Osteoblast (primary cell): ENCODE measurements around the gene TTLL4. TPM values are rescaled to one million over a fixed set of nuclear protein-coding genes. Genes with fewer than 3 reads are reported as not detected.

Experiments used
- DNase-seq: peaks from one replicate; pipeline ENCODE4 v3.0.0; 2011; ENCODE audit warnings: low spot score, mixed read lengths; ENCODE audit not compliant: insufficient read length; ENCODE audit errors: missing footprints
- H2AFZ ChIP-seq: 2 replicates; pipeline ENCODE4 v1.6.0; 2011; ENCODE audit warnings: mild to moderate bottlenecking, low read length
- H3K27ac ChIP-seq: 2 replicates; pipeline ENCODE4 v1.5.1; 2011; ENCODE audit warnings: mild to moderate bottlenecking, low read depth, low read length, moderate library complexity
- H3K27me3 ChIP-seq: 2 replicates; pipeline ENCODE4 v1.6.0; 2012; ENCODE audit warnings: mild to moderate bottlenecking, control low read depth, inconsistent platforms, low read length, moderate library complexity; ENCODE audit not compliant: insufficient read depth
- H3K36me3 ChIP-seq: 2 replicates; pipeline ENCODE4 v1.5.1; 2011; ENCODE audit warnings: mild to moderate bottlenecking, low read length, control low read depth, moderate library complexity; ENCODE audit not compliant: insufficient read depth
- H3K4me1 ChIP-seq: 2 replicates; pipeline ENCODE4 v1.5.1; 2011; ENCODE audit warnings: mild to moderate bottlenecking, low read length, control low read depth, moderate library complexity; ENCODE audit not compliant: insufficient read depth
- H3K4me2 ChIP-seq: 2 replicates; pipeline ENCODE4 v1.6.0; 2011; ENCODE audit warnings: mild to moderate bottlenecking, low read length; ENCODE audit not compliant: insufficient read depth
- H3K4me3 ChIP-seq: fragments of 200-600 bp; sonication (generic); 3 replicates; pipeline ENCODE4 v1.5.1; 2012; ENCODE audit warnings: mild to moderate bottlenecking, low read length, inconsistent platforms; ENCODE audit not compliant: insufficient read depth
- H3K79me2 ChIP-seq: 2 replicates; pipeline ENCODE4 v1.6.0; 2012; ENCODE audit warnings: mild to moderate bottlenecking, low read length, control low read depth, inconsistent platforms; ENCODE audit not compliant: insufficient read depth
- H3K9me3 ChIP-seq: 2 replicates; pipeline ENCODE4 v1.5.1; 2011; ENCODE audit warnings: low read depth, low read length, control low read depth
- H4K20me1 ChIP-seq: 2 replicates; pipeline ENCODE4 v1.6.0; 2012; ENCODE audit warnings: mild to moderate bottlenecking, low read length, control low read depth; ENCODE audit not compliant: insufficient read depth
- CTCF ChIP-seq: IDR thresholded peaks from 2 replicates; pipeline ENCODE4 v1.5.1; 2011; ENCODE audit warnings: mild to moderate bottlenecking, low read depth, low read length, moderate library complexity; ENCODE audit errors: extremely low read depth
- total RNA-seq: library from RNA; depleted of rRNA; stranded (reverse); fragments of >200 nt; gene quantifications from 2 replicates; pipeline ENCODE4 v1.2.3, GENCODE V29; 2012

TTLL4 gene
- total RNA-seq, 1 donor, result 13.0 TPM

- no peak for TF ChIP-seq CTCF
- Histone ChIP-seq H3K9me3 (no peaks in the 10 kb centered on the region), H3K4me2 (no peak overlapping the region), H4K20me1 (no peaks in the 10 kb centered on the region), H3K27ac (no peak overlapping the region), H3K27me3 (peaks cover 13% of the 10 kb centered on the region), H3K4me3 (no peak overlapping the region), H2AFZ (no peak overlapping the region), H3K36me3 (no peaks in the 10 kb centered on the region), H3K4me1 (peaks cover 16% of the 10 kb centered on the region), H3K79me2 (no peaks in the 10 kb centered on the region)
- no peak for DNase-seq
Observed at GRCh38 chr2:218804817-218805216, 94.2 kb downstream of the TTLL4 start.

Other genes with a start within 250 kb of the TTLL4 start
- 12.4 and 15.2 TPM in 2 replicates for gene USP37, start 142.5 kb upstream of the TTLL4 start, total RNA-seq
- 47.1 and 50.3 TPM in 2 replicates for gene CNOT9, start 142.0 kb upstream of the TTLL4 start, total RNA-seq
- 2.5 and 4.4 TPM in 2 replicates for gene PLCD4, start 102.9 kb upstream of the TTLL4 start, total RNA-seq
- 14.8 and 16.8 TPM in 2 replicates for gene ZNF142, start 51.2 kb upstream of the TTLL4 start, total RNA-seq
- gene BCS1L, start 51.2 kb upstream of the TTLL4 start, total RNA-seq, result 16.6 and 21.2 TPM in 2 replicates
- 32.4 and 41.6 TPM in 2 replicates for gene RNF25, start 38.8 kb upstream of the TTLL4 start, total RNA-seq
- gene STK36, start 38.7 kb upstream of the TTLL4 start, total RNA-seq, result 25.7 and 30.6 TPM in 2 replicates
- gene CYP27A1, start 71.3 kb downstream of the TTLL4 start, total RNA-seq, result 21.2 and 25.0 TPM in 2 replicates
- under 0.01 and 0.29 TPM in 2 replicates for gene PRKAG3, start 121.0 kb downstream of the TTLL4 start, total RNA-seq
- gene WNT6, start 149.0 kb downstream of the TTLL4 start, total RNA-seq, result not detected in 2 replicates
- not detected in 2 replicates for gene WNT10A, start 170.0 kb downstream of the TTLL4 start, total RNA-seq
- not detected in 2 replicates for gene CDK5R2, start 248.8 kb downstream of the TTLL4 start, total RNA-seq